SU-DHL-6 (cell line): ENCODE measurements around the gene STPG4.
"Not testable (repeated sequence)": the region's sequence is repeated elsewhere in the genome, so short reads cannot be mapped to it uniquely, and the experiment has no call there.

ENCODE experiments used
- H2AFZ ChIP-seq: fragments of 200-600 bp; sonication (generic); 2 replicates; pipeline ENCODE4 v1.6.1; 2014; ENCODE audit warnings: low read depth, mild to moderate bottlenecking, moderate library complexity, mixed read lengths, antibody characterized with exemption, low read length; ENCODE audit not compliant: severe bottlenecking
- H3F3A ChIP-seq: fragments of 200-600 bp; shearing (Covaris generic); 2 replicates; pipeline ENCODE4 v1.6.0; 2016; ENCODE audit warnings: antibody characterized with exemption, mild to moderate bottlenecking; ENCODE audit not compliant: insufficient read depth
- H3K27ac ChIP-seq: fragments of 200-600 bp; sonication (generic); 2 replicates; pipeline ENCODE4 v1.5.1; 2016; ENCODE audit warnings: low read depth, mild to moderate bottlenecking, low read length, moderate library complexity, mixed read lengths
- H3K27me3 ChIP-seq: fragments of 200-600 bp; sonication (generic), shearing (Covaris generic); 2 replicates; pipeline ENCODE4 v1.6.0; 2014; ENCODE audit warnings: mild to moderate bottlenecking, low read length
- H3K36me3 ChIP-seq: fragments of 200-600 bp; sonication (generic); 2 replicates; pipeline ENCODE4 v1.6.1; 2014; ENCODE audit warnings: mild to moderate bottlenecking, low read length, mixed read lengths
- H3K4me2 ChIP-seq: fragments of 300-600, 200-600 bp; shearing (Covaris generic), sonication (generic); 2 replicates; pipeline ENCODE4 v1.6.0; 2014; ENCODE audit warnings: low read length, low read depth, mild to moderate bottlenecking; ENCODE audit not compliant: poor library complexity, severe bottlenecking
- H3K4me3 ChIP-seq: fragments of 200-600 bp; sonication (generic); 2 replicates; pipeline ENCODE4 v1.5.1; 2014; ENCODE audit warnings: antibody characterized with exemption, low read length, mild to moderate bottlenecking, mixed read lengths; ENCODE audit not compliant: insufficient read depth, poor library complexity, severe bottlenecking
- H3K79me2 ChIP-seq: fragments of 200-600 bp; sonication (generic); 2 replicates; pipeline ENCODE4 v1.6.1; 2014; ENCODE audit warnings: mild to moderate bottlenecking, low read length, moderate library complexity; ENCODE audit not compliant: insufficient read depth
- H3K9ac ChIP-seq: fragments of 200-600 bp; sonication (generic); 2 replicates; pipeline ENCODE4 v1.7.0; 2014; ENCODE audit warnings: mild to moderate bottlenecking, low read length
- H3K9me2 ChIP-seq: fragments of 200-600 bp; sonication (generic); replicated peaks from 2 replicates; pipeline ENCODE4 v1.6.1; 2014; ENCODE audit warnings: low read length; ENCODE audit not compliant: insufficient read depth
- H3K9me3 ChIP-seq: fragments of 200-600 bp; sonication (generic); 2 replicates; pipeline ENCODE4 v1.6.1; 2014; ENCODE audit warnings: low read length, mixed read lengths; ENCODE audit not compliant: insufficient read depth
- H4K20me1 ChIP-seq: fragments of 200-600 bp; sonication (generic); 2 replicates; pipeline ENCODE4 v1.6.1; 2014; ENCODE audit warnings: low read depth, mild to moderate bottlenecking, antibody characterized with exemption, low read length, moderate library complexity, mixed read lengths
- CTCF ChIP-seq: fragments of 200-600 bp; sonication (generic); IDR thresholded peaks from one replicate; pipeline ENCODE4 v1.5.1; 2017; ENCODE audit warnings: antibody characterized with exemption, mild to moderate bottlenecking, low read length, moderate library complexity; ENCODE audit not compliant: insufficient read depth, poor library complexity, severe bottlenecking
- EZH2phosphoT487 ChIP-seq: fragments of 200-600 bp; sonication (generic), shearing (Covaris generic); conservative IDR thresholded peaks from 2 replicates; pipeline ENCODE4 v1.6.1; 2018; ENCODE audit warnings: mild to moderate bottlenecking, antibody characterized with exemption, low read length, moderate library complexity, mixed read lengths

The STPG4 gene

GRCh38 chr2:47126783-47127182, 28.3 kb downstream of the STPG4 start:
- H3K4me2 ChIP-seq = no peak overlapping the region
- H2AFZ ChIP-seq = no peak overlapping the region
- no peaks in the 10 kb centered on the region for H3K9me2 ChIP-seq
- H3K36me3 ChIP-seq = no peaks in the 10 kb centered on the region
- H3K4me3 ChIP-seq = no peak overlapping the region
- no peak overlapping the region for H3K9ac ChIP-seq
- no peaks in the 10 kb centered on the region for H4K20me1 ChIP-seq
- no peaks in the 10 kb centered on the region for H3F3A ChIP-seq
- TF ChIP-seq EZH2phosphoT487 (no peak), CTCF (no peak)
- no peak overlapping the region for H3K27ac ChIP-seq
- H3K79me2 ChIP-seq = no peaks in the 10 kb centered on the region
- H3K9me3 ChIP-seq = no peaks in the 10 kb centered on the region
- H3K27me3 ChIP-seq = no peaks in the 10 kb centered on the region

GRCh38 chr2:47124740-47125139, 30.4 kb downstream of the STPG4 start:
- not testable (repeated sequence) for H3K27ac ChIP-seq, H3K9ac ChIP-seq, H4K20me1 ChIP-seq, H3K4me2 ChIP-seq, H3K4me3 ChIP-seq, H3K79me2 ChIP-seq, H3K36me3 ChIP-seq, H2AFZ ChIP-seq, H3K27me3 ChIP-seq, H3K9me2 ChIP-seq, H3F3A ChIP-seq, H3K9me3 ChIP-seq

GRCh38 chr2:47120424-47120823, 34.7 kb downstream of the STPG4 start:
- H3F3A ChIP-seq, H3K27ac ChIP-seq, H3K4me2 ChIP-seq, H2AFZ ChIP-seq, H3K27me3 ChIP-seq, H4K20me1 ChIP-seq, H3K79me2 ChIP-seq, H3K4me3 ChIP-seq, H3K36me3 ChIP-seq, H3K9me2 ChIP-seq, H3K9me3 ChIP-seq, H3K9ac ChIP-seq: not testable (repeated sequence)

GRCh38 chr2:47119001-47119400, 36.1 kb downstream of the STPG4 start:
- H2AFZ ChIP-seq = no peak overlapping the region
- no peak overlapping the region for H3K4me3 ChIP-seq
- no peaks in the 10 kb centered on the region for H3K36me3 ChIP-seq
- no peaks in the 10 kb centered on the region for H3K9me3 ChIP-seq
- no peak overlapping the region for H3K4me2 ChIP-seq
- no peaks in the 10 kb centered on the region for H3K9me2 ChIP-seq
- no peaks in the 10 kb centered on the region for H3F3A ChIP-seq
- no peaks in the 10 kb centered on the region for H3K27me3 ChIP-seq
- no peaks in the 10 kb centered on the region for H3K79me2 ChIP-seq
- no peak overlapping the region for H3K9ac ChIP-seq
- no peak overlapping the region for H3K27ac ChIP-seq
- no peak for TF ChIP-seq EZH2phosphoT487
- TF ChIP-seq CTCF = no peak
- no peaks in the 10 kb centered on the region for H4K20me1 ChIP-seq
